Measurements from ENCODE around the gene SLC35E2B.
"Not testable (repeated sequence)": the region's sequence is repeated elsewhere in the genome, so short reads cannot be mapped to it uniquely, and the experiment has no call there.

Gene SLC35E2B

DNA sequence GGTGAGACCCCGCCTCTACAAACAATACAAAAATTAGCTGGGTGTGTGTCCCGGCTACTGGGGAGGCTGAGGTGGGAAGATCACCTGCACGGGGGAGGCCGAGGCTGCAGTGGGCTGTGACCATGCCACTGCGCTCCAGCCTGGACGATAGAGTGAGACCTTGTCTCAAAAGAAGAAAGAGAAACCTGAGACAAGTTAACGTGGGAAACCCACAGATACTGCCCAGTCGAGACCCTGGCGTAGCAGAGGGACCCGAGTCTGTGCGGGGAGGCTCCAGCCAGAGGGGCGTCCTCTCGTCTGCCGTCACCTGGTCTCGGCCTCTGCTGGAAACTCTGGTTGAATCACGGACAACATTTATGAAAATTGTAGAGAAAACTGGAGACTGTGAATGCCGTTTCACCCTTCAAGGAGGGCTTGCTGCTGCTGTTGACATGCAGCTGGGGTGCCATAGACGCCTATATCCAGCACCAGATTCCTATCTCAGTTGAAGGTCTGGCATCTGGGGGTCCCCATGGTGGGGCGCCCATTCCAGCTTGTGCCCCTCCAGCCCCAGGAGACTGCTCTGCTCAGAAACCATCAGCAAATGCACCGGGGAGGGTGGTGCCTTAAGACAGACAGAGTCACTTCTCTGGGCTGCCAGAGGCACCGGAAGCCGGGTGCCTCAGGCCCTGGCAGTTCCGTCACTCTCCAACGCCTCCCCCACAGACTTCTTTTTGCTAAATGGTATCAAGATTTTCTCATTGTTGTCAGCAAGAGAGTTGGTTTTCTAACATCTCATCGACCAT is 20.2 kb downstream of the SLC35E2B start:
- DNase-seq = no peak

- no peak for DNase-seq
Observed at GRCh38 chr1:1671365-1672119, 21.1 kb downstream of the SLC35E2B start.

DNA sequence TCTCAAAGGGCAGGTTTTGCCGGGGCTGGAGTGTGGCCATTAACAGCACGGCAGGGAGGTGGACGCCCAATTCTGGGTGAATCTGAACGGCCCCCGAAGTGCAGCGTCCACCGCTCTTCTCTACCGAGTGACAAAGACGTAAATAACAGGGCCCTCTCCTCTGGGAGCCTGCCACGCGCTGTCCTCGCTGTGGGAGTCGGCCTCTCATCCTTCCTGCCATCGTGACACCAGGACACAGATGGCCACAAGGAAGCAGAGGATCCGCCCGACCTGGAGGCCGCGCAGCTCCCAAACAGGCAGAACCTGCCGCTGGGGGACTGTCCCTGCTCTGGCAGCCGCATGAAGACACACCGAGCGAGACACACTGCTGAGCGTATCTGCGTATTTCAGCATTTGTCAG is 21.7 kb downstream of the SLC35E2B start:
- DNase-seq = no peak

DNA sequence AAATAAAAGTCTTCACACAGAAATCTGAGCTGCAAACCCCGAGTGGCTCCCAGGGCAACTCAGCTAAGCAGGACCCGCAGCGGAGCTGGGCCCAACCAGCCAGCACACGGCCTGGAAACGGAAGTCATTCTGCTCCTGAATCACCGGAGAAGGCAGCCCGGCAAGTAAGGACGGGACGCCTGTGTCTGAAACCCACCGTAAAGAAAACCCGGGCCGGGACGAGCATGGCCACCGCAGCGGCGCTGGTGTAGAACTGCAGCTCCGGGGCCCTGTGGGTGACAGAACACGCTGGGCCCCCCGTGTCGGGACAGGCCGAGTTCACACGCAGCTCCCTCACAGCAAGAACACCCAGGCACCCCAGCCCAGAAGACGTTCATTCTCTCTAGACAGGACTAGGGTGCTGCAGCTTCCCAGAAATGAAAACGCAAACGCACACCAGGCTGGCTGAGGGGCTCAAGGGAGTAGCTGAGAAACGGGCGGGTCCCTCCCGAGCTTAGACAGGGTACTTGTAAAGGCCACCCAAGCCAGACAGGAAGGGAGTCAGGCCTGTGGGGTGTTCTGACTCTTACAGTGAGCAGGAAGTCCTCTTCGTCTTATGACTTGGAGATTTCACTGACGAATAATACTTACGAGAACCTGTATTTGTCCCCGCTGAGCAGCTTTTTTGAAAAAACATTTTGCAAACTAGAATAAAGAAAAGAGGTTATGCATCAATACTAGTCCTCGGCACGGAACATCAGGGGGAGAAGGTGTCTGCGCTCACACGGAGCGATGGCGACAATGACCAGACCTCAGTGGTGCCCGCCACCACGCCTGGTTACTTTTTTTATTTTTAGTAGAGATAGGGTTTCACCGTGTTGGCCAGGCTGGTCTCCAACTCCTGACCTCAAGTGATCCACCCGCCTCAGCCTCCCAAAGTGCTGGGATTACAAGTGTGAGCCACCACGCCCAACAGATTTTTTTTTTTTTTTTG is 22.8 kb downstream of the SLC35E2B start:
- DNase-seq = no peak

DNA sequence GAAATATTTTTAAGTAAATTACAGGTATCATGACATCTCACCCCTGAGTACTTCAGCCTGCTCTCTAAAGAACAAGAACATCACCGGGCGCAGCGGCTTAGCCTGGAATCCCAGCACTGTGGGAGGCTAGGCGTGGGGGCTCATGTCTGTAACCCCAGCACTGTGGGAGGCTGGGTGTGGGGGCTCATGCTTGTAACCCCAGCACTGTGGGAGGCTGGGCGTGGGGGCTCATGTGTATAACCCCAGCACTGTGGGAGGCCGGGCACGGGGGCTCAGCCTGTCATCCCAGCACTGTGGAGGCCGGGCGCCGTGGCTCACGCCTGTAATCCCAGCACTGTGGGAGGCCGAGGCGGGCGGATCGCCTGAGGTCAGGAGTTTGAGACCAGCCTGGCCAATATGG is 26.1 kb downstream of the SLC35E2B start:
- DNase-seq = no peak

DNA sequence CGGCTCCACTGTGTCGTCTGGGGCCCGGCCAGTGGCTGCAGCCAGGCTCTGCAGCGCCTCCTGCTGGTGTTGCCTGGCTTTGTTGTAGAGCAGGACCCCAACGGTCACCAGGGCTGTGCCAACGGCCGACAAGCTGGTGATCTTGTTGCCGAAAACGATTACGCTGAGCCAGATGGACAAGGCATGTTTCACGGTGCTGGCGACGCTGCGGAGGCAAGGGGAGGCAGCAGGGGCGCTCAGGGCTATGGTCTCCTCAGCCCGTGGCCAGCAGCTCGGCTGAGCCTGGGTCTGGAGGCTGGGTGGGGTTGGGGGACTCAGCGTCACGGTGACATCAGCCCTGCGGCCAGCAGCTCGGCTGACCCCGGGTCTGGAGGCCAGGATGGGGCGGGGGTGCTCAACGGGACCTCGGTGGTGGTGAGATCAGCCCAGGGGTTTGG is 26.8 kb downstream of the SLC35E2B start:
- DNase-seq = no peak

GRCh38 chr1:1664941-1665814 is 27.4 kb downstream of the SLC35E2B start:
- DNase-seq = no peak

DNA sequence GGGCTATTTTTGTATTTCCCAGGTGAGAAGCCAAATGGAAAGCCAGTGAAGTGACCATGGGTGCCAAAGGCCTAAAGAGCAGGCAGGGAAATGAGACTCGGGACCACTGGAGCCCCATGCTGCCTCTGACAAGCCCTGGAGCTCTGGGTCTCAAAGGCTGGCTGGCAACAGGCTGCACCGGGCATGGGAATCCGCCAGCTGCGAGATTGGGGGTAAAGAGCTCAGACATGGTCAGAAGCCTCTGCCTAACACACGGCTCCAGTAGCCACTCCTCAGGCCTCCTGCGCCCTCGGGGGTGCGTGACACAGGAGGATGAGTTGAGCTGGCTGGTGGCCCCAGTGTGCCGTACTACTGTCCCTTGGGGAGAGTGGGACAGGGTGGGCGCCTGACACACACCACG is 28.3 kb downstream of the SLC35E2B start:
- DNase-seq = not testable (repeated sequence)

DNA sequence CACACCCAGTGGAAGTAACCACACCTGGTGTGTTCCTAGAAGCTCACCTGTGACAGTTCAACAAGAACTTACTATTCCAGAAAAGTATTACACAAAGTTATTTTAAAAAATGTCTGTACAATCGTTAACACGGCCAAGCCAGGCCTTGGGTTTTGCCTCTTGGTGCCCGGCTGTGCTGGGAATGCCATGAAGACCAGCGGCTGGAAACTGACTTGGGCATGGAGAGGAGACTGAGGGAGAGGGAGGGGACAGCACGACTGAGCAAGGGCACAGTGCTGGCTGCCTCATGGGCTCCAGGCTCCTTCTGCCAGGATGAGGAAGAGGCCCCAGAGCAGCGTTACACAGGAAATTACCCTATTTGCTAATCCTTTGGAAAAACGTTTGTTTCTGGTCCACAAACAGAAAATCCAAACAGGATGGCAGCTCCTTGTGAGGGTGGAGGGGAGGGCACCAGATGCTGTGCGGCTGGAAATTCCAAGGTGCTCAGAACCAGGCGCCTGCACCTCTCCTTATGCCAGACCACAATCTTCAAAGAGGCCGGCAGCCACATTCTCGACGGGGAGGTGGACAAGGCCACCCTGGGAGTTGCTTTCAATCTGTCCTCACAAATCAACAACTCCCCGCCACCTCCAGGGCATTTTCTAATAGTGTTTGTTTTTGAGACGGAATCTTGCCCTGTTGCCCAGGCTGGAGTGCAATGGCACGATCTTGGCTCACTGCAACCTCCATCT is 29.6 kb downstream of the SLC35E2B start:
- DNase-seq = not testable (repeated sequence)

GRCh38 chr1:1662392-1662791 is 30.2 kb downstream of the SLC35E2B start:
- DNase-seq = not testable (repeated sequence)

- DNase-seq = peak; percentile 95
Observed at GRCh38 chr1:1658583-1659549, 33.7 kb downstream of the SLC35E2B start, which contains the start of gene CDK11B. CDK11B (minus strand) TSS chr1:1659004; CDS start chr1:1657485, 1,519 bp downstream.

DNA sequence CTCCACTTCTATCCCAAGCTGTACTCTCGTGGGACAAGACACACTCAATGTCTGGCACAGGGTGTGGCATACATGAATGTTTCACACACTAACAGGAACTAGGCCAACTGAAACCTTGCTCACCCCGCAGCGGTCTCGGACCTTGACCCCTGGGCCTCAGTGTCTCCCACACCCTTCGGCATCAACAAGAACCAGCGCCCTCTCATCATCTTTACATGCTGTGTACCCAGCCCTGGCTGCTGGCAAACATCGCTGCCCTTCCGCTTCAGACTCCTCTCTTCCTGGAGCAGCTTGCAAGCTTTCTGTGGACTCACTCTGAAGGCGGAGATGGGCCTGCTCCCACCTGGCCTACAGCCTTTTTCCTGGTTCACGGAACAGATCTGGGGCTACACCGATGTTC is 44.3 kb downstream of the SLC35E2B start:
- DNase-seq = not testable (repeated sequence)

- not testable (repeated sequence) for DNase-seq
Observed at GRCh38 chr1:1647567-1648241, 44.9 kb downstream of the SLC35E2B start.

DNA sequence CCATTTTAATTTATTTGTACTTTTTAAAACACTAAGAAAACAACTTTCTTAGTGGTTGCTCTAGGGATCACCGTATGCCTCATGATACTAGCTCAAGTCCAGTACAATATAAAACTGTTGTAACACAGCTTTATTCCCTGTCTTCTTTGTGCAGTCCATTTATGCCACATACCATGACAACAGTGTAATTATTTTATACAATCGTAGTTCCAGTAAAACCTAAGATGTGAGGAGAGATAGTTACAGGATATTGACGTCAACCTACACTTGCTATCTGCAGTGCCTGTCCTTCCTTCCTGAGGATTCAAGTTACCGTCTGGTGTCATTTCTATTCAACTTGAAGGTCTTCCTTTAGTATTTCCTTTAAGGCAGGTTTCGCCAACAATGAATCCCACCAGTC is 46.3 kb downstream of the SLC35E2B start:
- DNase-seq = not testable (repeated sequence)

DNA sequence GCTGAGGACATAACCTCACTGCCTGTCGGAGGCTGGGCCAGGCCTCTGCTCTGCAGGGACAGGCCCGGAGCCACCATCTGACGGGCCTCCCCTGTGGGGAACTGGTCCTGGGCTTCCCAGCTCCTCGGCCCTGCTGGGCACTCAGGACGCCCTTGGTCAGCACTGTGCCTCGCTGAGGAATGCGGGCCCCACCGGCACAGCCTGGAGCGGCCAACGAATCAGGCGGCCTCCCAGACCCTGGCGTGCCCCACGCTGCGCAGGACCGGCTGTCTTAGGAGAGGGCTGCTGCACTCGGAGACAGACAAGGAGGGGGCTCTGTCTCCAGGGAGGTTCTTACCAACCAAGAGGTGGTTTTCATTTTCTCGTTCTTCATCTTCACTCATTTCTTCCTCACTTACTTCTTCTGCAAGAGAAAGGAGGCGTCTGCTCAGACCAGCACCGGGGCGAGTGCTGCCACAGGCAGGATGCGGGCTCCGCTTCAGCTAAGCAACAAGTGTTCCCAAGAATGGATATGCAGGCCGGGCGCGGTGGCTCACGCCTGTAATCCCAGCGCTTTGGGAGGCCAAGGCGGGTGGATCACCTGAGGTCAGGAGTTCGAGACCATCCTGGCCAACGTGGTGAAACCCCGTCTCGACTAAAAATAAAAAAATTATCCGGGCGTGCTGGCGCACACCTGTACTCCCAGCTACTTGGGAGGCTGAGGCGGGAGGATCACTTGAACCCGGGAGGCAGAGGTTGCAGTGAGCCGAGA is 51.7 kb downstream of the SLC35E2B start:
- not testable (repeated sequence) for DNase-seq

DNA sequence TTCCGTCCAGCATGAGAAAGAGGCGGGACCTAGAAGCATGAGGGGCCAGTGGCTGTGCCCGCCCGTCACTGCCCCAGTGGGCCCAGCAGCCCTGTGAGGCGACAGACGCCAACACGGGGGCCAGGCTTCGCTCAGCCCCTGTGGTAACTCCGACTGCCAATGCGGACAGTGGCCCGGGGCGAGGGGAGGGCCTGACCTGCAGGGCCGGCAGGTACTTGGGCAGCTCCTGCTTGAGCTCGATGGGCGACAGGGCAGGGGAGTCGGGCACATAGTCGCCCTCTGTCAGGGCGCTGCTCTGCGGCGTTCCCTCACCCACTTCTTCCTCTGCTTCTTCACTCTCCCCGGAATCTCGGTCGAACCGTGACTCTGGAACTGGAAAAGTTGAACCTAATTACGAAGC is 52.5 kb downstream of the SLC35E2B start:
- DNase-seq = not testable (repeated sequence)

DNA sequence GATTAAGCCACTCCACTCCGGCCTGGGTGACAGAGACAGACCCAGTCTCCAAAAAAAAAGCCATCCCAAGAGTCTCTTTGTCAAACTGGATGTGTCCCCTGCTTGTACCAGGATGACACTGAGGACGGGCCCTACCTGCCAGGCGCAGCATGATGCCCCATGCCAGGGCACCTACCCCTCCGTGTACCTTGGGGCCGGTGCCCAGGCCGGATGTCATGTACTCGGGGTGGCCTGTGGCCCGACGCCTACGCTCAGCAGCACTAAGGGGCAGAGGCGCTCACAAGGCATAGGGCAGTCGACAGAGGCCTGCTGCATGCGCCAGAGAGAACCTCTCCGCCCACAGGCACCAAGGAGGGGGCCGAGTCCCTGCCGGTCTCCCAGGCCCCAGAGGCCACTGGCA is 53.2 kb downstream of the SLC35E2B start:
- DNase-seq = not testable (repeated sequence)

- DNase-seq = not testable (repeated sequence)
Observed at GRCh38 chr1:1638528-1638927, 54.1 kb downstream of the SLC35E2B start.
